ENCODE results near the gene DGCR2. TPM values are rescaled to one million over a fixed set of nuclear protein-coding genes. Genes with fewer than 3 reads are reported as not detected.
"Not testable (repeated sequence)": the region's sequence is repeated elsewhere in the genome, so short reads cannot be mapped to it uniquely, and the experiment has no call there.

DGCR2 gene
- total RNA-seq, 1 donor from 2014 or later = 68.7 TPM

DNA sequence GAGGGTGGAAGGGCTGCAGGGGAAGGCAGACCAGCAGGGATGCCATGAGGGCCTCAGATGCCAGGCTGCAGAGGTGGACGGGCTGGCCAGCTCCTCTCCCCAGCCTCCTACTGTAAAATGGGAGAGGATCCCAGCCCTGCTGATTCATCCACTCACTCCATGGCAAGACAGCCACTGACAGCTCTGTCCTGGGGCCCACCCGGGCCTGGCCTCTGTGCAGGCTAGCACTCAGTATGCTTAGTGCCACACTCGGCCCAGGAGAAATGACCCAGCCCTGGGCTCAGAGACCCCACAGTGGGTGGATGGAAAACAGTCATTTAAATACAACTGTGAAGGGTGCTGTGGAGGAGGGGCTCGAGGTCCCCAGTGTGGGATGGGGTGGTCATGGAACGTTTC lies 94.2 kb downstream of the DGCR2 start:
- not testable (repeated sequence) for H3K36me3 Mint-ChIP-seq (ENCODE audit: unreplicated experiment); H3K4me1 Mint-ChIP-seq (ENCODE audit: low read depth, unreplicated experiment)

GRCh38 chr22:19027371-19028059 lies 94.7 kb downstream of the DGCR2 start:
- H3K36me3 Mint-ChIP-seq (ENCODE audit: unreplicated experiment); H3K4me1 Mint-ChIP-seq (ENCODE audit: low read depth, unreplicated experiment); H3K4me3 Mint-ChIP-seq (ENCODE audit: unreplicated experiment); H3K27ac Mint-ChIP-seq (ENCODE audit: unreplicated experiment); DNase-seq; H3K9me3 Mint-ChIP-seq (ENCODE audit: unreplicated experiment): not testable (repeated sequence)
- H3K27me3 Mint-ChIP-seq (ENCODE audit: unreplicated experiment) = peaks cover 10% of the 10 kb centered on the region

More for the DNA sequence above, 94.2 kb downstream of the DGCR2 start:
- H3K27ac Mint-ChIP-seq (ENCODE audit: unreplicated experiment); H3K4me3 Mint-ChIP-seq (ENCODE audit: unreplicated experiment); DNase-seq; H3K9me3 Mint-ChIP-seq (ENCODE audit: unreplicated experiment): not testable (repeated sequence)
- H3K27me3 Mint-ChIP-seq (ENCODE audit: unreplicated experiment) = peaks cover 10% of the 10 kb centered on the region

- H3K36me3 Mint-ChIP-seq (ENCODE audit: unreplicated experiment); H3K4me1 Mint-ChIP-seq (ENCODE audit: low read depth, unreplicated experiment); H3K4me3 Mint-ChIP-seq (ENCODE audit: unreplicated experiment); H3K9me3 Mint-ChIP-seq (ENCODE audit: unreplicated experiment); H3K27ac Mint-ChIP-seq (ENCODE audit: unreplicated experiment); DNase-seq: not testable (repeated sequence)
- H3K27me3 Mint-ChIP-seq (ENCODE audit: unreplicated experiment) = peaks cover 10% of the 10 kb centered on the region
These were observed 96.1 kb downstream of the DGCR2 start for GRCh38 chr22:19026080-19026479.

DNA sequence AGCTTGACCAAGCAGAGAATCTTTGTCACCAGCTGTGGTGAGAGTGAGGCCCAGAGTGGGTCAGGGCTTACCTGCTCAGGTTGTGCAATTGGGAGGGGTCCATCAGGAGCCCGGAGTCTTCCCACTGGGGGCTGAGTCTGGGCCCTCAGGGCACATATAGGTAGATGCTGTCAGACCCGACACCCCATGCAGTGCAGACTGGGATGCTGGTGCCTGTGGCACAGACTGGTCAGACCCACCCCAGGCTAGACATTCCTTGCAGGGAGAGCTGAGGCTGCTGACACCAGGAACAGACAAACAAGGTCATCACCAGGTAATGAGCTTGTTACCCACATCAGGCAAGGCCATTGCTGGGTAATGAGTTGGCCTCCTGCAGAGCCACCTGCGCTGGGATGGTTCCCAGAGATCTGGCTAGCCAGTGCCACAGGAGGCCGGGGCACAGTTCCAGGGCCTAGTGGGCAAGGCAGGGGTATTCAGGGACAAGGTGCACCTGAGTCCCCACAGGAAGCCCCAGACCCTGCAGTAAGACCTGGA lies 97.2 kb downstream of the DGCR2 start:
- not testable (repeated sequence) for H3K9me3 Mint-ChIP-seq (ENCODE audit: unreplicated experiment); DNase-seq; H3K27ac Mint-ChIP-seq (ENCODE audit: unreplicated experiment); H3K4me3 Mint-ChIP-seq (ENCODE audit: unreplicated experiment); H3K36me3 Mint-ChIP-seq (ENCODE audit: unreplicated experiment); H3K4me1 Mint-ChIP-seq (ENCODE audit: low read depth, unreplicated experiment)
- H3K27me3 Mint-ChIP-seq (ENCODE audit: unreplicated experiment) = peaks cover 10% of the 10 kb centered on the region

GRCh38 chr22:19023931-19024330 lies 98.3 kb downstream of the DGCR2 start:
- H3K36me3 Mint-ChIP-seq (ENCODE audit: unreplicated experiment); H3K9me3 Mint-ChIP-seq (ENCODE audit: unreplicated experiment); H3K27ac Mint-ChIP-seq (ENCODE audit: unreplicated experiment); DNase-seq; H3K4me3 Mint-ChIP-seq (ENCODE audit: unreplicated experiment): not testable (repeated sequence)
- H3K4me1 Mint-ChIP-seq (ENCODE audit: low read depth, unreplicated experiment) = peaks cover 11% of the 10 kb centered on the region
- peaks cover 14% of the 10 kb centered on the region for H3K27me3 Mint-ChIP-seq (ENCODE audit: unreplicated experiment)

GRCh38 chr22:19022755-19023154 lies 99.5 kb downstream of the DGCR2 start:
- Mint-ChIP-seq H3K27ac (ENCODE audit: unreplicated experiment) (no peak overlapping the region), H3K36me3 (ENCODE audit: unreplicated experiment) (no peaks in the 10 kb centered on the region), H3K27me3 (ENCODE audit: unreplicated experiment) (peaks cover 8% of the 10 kb centered on the region), H3K4me3 (ENCODE audit: unreplicated experiment) (no peak overlapping the region), H3K4me1 (ENCODE audit: low read depth, unreplicated experiment) (peaks cover 11% of the 10 kb centered on the region), H3K9me3 (ENCODE audit: unreplicated experiment) (peaks cover 7% of the 10 kb centered on the region)
- TF ChIP-seq CTCF (IDR thresholded peaks at IDR 0.05; ENCODE audit: partially characterized antibody, unreplicated experiment) = no peak
- DNase-seq = no peak

- H3K27ac Mint-ChIP-seq (ENCODE audit: unreplicated experiment) = no peak overlapping the region
- TF ChIP-seq CTCF (IDR thresholded peaks at IDR 0.05; ENCODE audit: partially characterized antibody, unreplicated experiment) = no peak
- peaks cover 7% of the 10 kb centered on the region for H3K4me1 Mint-ChIP-seq (ENCODE audit: low read depth, unreplicated experiment)
- peaks cover 6% of the 10 kb centered on the region for H3K27me3 Mint-ChIP-seq (ENCODE audit: unreplicated experiment)
- H3K9me3 Mint-ChIP-seq (ENCODE audit: unreplicated experiment) = peaks cover 4% of the 10 kb centered on the region
- no peaks in the 10 kb centered on the region for H3K36me3 Mint-ChIP-seq (ENCODE audit: unreplicated experiment)
- H3K4me3 Mint-ChIP-seq (ENCODE audit: unreplicated experiment) = no peak overlapping the region
- DNase-seq = no peak
These were observed 102.6 kb downstream of the DGCR2 start for GRCh38 chr22:19019679-19020032.

Data from glutamatergic neuron (in vitro differentiated cells).